MM.1S (cell line): ENCODE data around the gene HIGD2A.

ENCODE experiments used
- CTCF ChIP-seq: fragments of 300-600 bp; sonication (generic); IDR thresholded peaks from 2 replicates; pipeline ENCODE4 v1.5.1; 2016; ENCODE audit warnings: antibody characterized with exemption, low read length, mixed read lengths
- EZH2 ChIP-seq: fragments of 300-600 bp; sonication (generic); optimal IDR thresholded peaks from 2 replicates; pipeline ENCODE3; 2017; ENCODE audit warnings: low read depth, mild to moderate bottlenecking, antibody characterized with exemption, low read length, mixed read lengths

GRCh38 chr5:176381979-176382378 is 6.6 kb upstream of the HIGD2A start:
- TF ChIP-seq EZH2 (no peak), CTCF (no peak)
